LNCAP (cell line): Measurements from ENCODE around the gene FOXP1.

Experiments
- TF ChIP-seq, protein P1 (sequence below): fragments of 450-650 bp; IDR thresholded peaks from 2 replicates; pipeline ENCODE4 v1.5.1; 2017; ENCODE audit warnings: mild to moderate bottlenecking

Gene FOXP1

DNA sequence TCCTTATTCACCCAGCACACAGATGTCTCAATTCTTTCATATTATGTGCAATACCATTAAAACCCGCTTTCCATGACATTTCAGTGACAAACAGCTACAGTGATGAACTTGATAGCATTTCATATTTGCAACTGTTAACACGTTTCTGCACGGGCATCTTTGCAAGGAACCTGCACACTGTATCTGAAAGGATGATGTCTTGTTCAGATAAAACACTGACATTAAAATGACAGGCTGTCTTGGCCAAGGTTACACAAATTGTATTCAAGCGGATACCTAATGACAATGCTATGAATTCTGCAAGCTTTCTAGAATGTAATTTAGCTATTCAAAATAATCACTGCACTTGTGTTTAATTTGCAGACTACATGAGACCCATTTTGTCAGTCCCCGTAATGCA, 529.2 kb downstream of the FOXP1 start:
- TF ChIP-seq, protein P1, sequence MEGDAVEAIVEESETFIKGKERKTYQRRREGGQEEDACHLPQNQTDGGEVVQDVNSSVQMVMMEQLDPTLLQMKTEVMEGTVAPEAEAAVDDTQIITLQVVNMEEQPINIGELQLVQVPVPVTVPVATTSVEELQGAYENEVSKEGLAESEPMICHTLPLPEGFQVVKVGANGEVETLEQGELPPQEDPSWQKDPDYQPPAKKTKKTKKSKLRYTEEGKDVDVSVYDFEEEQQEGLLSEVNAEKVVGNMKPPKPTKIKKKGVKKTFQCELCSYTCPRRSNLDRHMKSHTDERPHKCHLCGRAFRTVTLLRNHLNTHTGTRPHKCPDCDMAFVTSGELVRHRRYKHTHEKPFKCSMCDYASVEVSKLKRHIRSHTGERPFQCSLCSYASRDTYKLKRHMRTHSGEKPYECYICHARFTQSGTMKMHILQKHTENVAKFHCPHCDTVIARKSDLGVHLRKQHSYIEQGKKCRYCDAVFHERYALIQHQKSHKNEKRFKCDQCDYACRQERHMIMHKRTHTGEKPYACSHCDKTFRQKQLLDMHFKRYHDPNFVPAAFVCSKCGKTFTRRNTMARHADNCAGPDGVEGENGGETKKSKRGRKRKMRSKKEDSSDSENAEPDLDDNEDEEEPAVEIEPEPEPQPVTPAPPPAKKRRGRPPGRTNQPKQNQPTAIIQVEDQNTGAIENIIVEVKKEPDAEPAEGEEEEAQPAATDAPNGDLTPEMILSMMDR, result no peak

DNA sequence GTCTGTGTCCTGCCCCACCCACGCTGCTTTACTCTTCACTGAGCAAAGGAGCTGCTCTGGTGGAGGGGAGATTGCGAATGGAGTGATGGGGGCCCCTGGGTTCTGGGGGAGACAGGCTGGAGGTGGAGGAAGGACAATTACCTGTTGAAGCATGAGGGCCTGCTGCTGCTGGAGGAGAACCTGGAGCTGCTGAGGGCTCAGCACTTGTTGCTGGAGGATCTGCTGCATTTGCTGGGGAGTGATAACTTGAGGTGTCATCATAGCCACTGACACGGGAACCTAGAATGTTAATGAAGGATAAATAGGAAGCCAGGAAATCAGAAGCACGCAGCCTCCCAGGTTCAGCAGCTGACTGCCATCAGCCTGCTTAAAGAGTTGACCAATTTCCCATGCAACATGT, 530.0 kb downstream of the FOXP1 start:
- TF ChIP-seq, protein P1, result no peak

DNA sequence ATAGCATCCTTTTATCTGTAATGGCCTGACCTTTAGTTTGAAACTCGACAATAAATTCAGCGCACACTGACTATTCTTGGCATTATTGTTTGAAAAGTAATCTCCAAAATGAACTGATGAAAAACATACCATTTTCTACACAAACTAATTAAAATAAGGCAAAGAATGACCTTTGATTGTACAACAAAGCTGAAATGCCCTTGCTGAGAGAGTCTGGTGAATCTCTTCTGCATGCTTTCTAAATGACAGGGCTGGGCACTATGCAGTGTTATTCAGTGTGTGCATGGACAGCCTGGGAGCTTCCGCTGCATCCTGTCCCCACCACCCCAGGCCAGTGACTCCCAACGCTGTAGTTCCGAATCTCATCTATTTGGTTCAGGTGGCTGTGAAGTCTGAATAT, 530.8 kb downstream of the FOXP1 start:
- TF ChIP-seq, protein P1, result no peak

DNA sequence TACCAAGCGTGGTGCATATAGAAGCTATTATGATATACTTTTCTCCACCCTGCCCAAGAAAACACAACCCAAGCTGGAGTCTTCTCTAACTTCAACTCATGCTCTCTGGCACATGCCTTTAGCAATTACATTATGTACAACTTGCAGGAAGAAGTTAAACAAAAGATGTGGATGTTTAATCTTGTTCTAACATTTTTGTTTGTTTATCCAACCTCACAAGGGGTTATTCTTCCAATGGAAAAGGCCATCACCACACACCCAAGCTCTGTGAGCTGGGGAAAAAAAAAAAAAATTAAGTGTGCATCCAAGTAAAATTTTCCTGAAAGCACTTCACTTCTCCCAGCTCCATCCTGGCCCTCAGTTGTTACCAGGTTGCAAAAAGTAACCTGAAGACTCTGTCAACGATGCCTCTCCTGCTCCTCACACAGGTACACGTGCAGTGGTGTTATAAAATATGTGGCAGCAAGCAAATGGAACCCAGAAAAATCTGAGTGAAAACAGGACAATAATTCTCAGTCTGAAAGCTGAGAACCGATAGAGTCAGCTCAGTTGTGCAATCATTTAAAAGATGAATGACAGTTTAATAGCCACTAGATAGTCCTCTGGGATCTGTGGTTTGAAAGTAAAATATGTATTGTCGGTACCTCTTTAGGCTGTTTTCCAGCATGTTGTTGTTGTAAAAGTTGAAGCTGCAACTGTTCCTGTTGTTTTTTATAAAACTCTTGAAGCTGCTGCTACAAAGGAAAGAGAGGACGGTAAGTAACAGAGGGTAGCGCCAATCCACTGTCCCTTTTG, 531.4 kb downstream of the FOXP1 start:
- TF ChIP-seq, protein P1, result no peak

DNA sequence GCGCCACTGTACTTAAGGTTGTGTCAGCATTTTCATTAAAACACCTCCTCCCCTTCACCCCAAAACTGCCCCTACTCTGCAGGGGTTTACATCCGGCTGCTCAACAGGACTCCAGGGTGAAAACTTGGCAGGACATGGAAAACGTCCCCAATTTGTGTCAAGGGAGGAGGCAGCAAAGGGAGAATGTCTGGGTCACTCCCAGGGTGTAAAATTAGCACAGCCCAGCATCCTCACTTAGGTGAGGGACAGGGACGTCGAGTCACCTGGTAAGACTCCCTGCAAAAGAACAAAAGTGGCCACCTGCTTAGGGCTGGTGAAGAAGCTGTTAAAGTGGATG, 532.3 kb downstream of the FOXP1 start:
- TF ChIP-seq, protein P1, result no peak

DNA sequence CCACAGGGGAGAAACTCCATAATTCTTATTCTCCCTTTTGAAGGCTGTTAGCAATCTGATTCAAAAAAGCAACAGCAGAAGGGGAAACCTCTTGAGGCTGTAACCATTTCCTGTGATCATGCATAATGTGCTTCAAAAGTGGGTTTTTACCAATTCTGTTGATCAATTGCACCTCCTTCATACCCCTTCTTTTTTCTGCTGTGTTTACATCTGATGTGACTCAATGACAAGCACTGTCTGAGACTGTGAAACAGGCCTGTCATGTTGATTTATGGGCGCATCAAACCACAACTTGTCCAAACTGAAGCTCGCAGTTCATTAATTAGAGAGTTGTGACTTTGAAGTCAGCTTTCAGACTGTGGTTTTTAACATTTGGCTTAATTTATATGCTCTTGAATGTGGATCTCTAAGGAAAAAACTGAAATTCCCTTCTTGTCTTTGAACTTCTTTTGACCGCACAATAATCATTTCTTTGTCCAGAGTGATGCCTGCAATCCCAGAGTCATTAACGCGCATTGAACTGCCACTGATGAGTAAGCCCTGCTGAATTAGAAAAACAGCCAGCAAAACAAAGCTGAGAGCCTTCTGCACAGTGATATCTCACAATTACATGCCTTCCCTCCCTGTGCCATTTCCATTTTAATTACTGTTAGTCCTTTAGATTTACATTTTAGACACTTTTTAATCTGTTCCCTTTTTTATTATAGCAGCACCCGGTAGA, 532.8 kb downstream of the FOXP1 start:
- TF ChIP-seq, protein P1, result no peak

DNA sequence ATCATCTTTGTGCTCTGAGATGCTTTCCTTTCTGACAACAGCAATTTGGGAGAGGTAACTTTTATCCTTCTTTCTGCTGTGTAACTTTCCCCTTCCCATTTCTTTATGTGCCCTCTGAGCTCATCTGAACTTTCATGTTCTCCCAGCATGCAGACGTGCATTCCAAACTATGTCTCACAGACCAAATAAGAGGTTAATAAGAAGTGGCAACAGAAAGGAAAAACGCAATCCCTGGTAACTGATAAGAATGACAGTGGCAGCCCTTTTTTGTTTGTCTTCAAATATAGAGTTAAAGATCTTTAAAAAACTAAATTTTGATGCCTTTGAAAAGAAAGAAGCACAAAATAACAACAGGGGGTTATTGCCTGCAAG, 533.4 kb downstream of the FOXP1 start:
- TF ChIP-seq, protein P1, result no peak
